8988T (cell line): ENCODE measurements around the gene OR51B4.

ENCODE experiments used
- DNase-seq: peaks from one replicate; pipeline ENCODE4 v3.0.0; 2011

Gene OR51B4

DNA sequence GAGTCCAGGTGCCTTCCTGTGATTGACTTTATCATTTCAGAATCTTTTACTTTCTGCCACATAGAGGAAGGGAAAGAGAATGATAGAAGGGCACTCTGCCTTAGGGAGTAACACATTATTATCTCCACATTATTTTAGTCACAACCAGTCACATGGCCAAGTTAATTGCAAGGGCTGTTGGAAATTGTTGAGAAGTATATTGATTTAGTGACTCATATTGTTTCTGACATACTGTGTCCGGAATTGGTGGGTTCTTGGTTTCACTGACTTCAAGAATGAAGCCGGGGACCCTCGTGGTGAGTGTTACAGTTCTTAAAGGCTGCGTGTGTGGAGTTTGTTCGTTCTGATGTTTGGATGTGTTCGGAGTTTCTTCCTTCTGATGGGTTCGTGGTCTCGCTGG, 8.7 kb downstream of the OR51B4 start:
- no peak for DNase-seq

DNA sequence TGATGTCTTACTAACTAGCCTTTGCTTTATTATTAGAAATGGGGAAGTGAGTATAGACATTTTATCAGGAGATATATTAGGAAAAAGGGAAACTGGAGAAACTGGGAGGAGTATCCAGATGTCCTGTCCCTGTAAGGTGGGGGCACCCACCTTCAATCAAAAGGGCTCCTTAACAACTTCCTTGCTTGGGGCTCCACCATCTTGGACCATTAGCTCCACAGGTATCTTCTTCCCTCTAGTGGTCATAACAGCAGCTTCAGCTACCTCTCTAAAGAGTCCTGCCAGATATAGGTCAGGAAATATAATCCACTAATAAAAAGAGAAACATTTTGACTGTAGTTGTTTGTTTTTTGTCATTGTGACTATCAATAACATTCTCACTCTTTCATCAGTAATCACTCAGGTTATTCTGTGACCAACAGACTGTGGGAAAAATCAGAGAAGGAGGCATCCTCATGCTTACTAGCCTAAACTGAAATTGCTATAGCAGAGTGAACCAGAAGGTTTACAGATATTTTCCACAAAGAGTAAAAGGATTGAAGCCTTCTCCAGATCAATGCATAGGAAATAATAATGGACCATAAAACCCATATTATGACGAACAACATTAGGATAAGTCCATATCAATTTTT, 10.4 kb downstream of the OR51B4 start:
- DNase-seq, result peak; percentile 39

DNA sequence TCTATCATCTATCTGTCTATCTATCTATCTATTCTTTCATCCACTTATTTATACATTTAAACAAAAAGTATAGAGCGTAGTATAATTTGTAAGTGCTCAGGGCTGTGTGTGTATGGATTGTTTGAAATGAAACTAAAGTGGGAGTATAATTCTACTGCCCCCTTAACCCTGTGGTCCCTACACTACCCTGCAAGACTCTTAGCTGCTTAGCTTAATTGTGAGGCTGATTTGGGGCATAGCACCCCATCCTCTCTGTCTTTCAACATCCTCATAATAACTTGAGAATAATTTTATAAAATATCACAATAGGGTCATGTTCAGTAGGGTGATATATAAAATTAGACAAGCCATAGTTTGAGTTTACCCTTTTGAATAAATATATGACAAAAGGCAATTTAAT, 11.6 kb downstream of the OR51B4 start:
- no peak for DNase-seq

DNA sequence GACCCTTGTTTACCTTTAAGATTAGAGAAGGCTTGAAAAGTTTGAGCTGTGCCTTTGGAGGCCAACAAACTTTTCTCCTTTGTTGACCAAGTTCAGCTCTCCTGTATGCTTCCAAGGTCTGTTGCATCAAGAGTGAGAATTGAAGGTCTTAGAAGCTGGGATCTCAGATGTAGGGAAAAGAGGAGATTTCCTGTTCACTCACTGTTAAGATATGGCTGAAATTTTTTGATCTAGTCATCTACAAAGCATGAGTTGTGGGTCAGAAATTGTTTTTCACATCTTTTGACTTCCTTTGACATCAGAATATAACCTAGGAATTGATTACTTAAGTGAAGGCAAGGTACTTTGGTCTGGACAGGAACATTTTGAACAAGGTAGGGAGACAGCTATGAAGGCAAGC, 12.1 kb downstream of the OR51B4 start:
- DNase-seq, result no peak

DNA sequence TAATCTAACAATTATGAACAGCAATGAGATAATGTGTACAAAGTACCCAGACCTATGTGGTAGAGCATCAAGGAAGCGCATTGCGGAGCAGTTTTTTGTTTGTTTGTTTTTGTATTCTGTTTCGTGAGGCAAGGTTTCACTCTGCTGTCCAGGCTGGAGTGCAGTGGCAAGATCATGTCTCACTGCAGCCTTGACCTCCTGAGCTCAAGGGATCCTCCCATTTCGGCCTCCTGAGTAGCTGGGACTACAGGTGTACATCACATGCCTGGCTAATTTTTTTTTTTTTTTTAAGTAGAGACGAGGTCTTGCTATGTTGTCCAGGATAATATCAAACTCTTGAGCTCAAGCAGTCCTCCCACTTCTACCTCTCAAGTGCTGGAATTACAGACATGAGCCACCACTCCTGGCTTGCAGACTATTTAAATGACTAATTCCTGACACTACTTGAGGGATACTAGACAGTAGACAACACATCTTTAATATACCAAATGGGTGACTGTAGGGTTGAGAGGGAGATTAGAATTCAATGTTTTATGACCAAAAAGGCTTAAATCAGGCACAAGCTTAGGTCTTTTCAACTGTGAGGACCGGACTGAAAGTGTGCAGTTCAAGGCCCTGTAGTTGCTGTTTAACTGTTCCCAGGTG, 12.7 kb downstream of the OR51B4 start:
- DNase-seq, result no peak

DNA sequence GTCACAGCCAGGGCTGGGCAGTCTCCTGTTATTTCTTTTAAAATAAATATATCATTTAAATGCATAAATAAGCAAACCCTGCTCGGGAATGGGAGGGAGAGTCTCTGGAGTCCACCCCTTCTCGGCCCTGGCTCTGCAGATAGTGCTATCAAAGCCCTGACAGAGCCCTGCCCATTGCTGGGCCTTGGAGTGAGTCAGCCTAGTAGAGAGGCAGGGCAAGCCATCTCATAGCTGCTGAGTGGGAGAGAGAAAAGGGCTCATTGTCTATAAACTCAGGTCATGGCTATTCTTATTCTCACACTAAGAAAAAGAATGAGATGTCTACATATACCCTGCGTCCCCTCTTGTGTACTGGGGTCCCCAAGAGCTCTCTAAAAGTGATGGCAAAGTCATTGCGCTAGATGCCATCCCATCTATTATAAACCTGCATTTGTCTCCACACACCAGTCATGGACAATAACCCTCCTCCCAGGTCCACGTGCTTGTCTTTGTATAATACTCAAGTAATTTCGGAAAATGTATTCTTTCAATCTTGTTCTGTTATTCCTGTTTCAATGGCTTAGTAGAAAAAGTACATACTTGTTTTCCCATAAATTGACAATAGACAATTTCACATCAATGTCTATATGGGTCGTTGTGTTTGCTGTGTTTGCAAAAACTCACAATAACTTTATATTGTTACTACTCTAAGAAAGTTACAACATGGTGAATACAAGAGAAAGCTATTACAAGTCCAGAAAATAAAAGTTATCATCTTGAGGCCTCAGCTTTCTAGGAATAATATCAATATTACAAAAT, 13.4 kb downstream of the OR51B4 start:
- DNase-seq, result no peak

DNA sequence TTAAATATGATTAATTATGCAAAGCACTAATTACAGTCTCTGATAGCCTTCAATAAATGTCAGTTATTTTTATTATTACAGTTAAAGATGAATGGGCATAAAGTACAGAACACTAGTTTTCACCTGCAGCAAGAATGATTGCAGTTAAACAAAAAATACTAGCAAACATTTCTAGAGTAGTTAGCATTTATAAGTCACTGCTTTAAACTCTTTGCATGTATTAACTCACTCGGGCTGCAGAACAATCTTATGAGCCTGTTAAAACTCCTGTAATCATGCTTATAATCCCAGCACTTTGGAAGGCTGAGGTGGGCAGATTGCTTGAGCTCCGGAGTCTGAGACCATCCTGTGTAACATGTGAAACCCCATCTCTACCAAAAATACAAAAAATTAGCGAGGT, 14.8 kb downstream of the OR51B4 start:
- DNase-seq, result no peak

DNA sequence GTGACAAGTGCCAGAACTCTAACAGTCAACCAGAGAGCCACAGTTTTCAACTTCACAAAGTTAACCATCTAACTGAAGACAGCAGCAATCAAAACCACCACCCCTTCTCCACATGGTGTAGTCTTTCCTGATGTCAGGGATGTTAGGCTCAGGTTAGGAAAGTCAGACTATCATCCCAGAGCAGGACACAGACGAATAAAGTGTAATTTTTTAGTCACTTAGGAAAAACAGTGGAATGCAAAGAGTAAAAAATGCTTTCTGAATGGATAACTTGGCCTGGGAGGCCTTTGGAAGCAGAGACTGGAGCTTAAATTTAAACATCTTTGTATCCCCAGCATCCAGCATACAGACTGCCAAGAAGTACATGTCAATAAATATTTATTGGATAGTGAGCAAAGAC, 15.4 kb downstream of the OR51B4 start:
- DNase-seq, result no peak

DNA sequence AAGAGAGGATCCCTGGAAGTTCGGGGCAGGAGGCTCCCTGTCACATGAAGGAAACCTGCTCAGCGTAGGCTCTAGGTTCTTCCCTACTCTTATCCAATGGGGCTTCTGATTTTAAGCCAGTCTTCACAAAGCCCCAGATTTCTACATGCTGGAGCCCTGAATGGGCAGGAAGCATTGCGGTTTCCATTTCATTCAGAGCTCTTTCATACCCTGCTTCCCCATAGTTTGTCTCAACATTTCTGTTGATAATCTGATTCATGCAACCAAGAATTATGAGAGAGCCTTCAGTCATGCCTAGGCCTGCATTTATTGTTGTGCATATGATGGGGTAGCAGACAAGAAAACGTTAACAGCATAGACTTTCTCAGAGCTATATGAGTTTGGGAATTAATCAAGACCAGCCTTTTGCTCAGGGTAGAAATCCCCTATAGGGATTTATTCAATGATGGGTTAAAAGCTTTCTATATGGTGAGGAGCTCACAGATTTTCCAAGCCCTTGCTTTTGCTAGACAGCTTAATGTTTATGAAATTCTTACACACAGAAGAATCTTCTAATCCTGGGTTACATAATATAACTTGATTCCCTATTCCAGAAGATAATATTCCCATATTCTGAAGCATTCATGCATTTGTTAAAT, 15.9 kb downstream of the OR51B4 start:
- no peak for DNase-seq

DNA sequence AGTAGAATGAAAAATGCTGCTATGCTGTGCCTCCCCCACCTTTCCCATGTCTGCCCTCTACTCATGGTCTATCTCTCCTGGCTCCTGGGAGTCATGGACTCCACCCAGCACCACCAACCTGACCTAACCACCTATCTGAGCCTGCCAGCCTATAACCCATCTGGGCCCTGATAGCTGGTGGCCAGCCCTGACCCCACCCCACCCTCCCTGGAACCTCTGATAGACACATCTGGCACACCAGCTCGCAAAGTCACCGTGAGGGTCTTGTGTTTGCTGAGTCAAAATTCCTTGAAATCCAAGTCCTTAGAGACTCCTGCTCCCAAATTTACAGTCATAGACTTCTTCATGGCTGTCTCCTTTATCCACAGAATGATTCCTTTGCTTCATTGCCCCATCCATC, 17.1 kb downstream of the OR51B4 start:
- DNase-seq, result no peak

DNA sequence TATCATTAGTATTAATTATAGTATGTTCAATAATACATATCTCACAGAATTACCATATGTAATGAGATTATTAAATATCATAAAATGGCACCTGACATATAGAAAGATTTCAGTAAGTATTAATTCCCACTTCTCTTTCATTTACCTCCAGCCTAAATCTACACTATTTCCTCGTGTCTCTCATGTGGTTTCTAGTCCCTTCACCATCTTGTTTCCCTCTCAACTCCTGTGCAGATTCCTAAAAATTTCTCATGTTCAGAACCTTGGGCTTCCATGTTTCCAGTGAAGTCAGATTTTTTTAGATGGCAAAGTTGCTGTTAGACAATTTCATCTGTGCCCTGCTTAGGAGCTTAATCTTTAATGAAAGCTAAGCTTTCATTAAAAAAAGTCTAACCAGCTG, 17.9 kb downstream of the OR51B4 start:
- no peak for DNase-seq

DNA sequence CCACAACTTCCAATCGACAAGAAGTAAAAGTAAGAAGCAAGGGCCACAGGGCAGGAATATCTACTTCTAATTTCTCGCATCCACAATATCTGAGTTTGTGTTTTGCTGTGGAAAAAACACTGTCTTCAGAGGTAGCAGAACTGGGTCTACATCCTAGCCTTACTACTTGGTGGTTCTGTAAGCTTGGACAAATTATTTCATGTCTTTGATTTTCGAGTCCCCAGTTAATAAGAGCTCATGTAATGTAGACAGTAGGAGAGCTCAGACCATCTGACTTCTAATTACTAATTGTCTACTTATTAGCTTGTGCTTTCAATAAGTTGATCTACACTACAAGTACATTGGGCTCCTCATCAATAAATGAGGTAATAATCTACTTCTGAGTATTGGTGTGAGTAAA, 18.7 kb downstream of the OR51B4 start:
- DNase-seq, result no peak

DNA sequence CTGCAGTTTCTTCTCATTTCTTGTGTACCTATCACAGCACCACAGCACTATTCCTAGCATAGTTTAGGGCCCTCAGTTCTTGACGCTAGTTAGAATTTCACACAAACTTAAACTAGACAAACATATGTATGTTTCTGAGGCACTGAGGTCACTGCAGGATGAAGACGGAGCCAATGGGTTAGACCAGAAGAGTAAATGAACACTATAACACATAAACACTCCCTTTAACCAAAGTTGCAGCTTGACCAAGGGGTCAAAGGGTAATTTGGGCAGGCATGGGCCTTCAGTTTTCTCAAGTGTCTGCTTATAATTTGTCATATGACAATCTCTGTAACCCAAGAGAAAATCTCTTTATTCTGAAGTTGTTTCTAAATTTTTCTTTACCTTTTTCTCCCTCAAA, 19.1 kb downstream of the OR51B4 start:
- DNase-seq, result no peak

DNA sequence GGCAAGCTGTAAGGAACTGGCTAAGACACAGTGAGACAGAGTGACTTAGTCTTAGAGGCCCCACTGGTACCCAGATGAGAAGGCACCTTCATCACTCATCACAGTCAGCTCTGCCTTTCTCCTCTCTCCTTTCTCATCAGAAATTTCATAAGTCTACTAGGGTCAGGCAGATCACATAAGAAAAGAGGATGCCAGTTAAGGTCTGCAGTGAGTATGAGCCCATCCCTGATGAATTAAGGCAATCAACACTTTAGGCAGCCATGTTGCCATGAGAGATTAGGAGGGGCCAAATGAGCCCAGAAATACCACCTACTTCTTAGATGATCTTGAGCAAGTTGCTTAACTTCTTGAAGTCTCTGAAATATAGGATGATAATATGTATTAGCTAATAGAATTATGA, 20.1 kb downstream of the OR51B4 start:
- DNase-seq, result no peak

DNA sequence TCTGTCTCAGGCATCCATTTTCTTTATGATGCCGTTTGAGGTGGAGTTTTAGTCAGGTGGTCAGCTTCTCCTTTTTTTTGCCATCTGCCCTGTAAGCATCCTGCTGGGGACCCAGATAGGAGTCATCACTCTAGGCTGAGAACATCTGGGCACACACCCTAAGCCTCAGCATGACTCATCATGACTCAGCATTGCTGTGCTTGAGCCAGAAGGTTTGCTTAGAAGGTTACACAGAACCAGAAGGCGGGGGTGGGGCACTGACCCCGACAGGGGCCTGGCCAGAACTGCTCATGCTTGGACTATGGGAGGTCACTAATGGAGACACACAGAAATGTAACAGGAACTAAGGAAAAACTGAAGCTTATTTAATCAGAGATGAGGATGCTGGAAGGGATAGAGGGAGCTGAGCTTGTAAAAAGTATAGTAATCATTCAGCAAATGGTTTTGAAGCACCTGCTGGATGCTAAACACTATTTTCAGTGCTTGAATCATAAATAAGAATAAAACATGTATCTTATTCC, 21.1 kb downstream of the OR51B4 start:
- peak; percentile 44 for DNase-seq

DNA sequence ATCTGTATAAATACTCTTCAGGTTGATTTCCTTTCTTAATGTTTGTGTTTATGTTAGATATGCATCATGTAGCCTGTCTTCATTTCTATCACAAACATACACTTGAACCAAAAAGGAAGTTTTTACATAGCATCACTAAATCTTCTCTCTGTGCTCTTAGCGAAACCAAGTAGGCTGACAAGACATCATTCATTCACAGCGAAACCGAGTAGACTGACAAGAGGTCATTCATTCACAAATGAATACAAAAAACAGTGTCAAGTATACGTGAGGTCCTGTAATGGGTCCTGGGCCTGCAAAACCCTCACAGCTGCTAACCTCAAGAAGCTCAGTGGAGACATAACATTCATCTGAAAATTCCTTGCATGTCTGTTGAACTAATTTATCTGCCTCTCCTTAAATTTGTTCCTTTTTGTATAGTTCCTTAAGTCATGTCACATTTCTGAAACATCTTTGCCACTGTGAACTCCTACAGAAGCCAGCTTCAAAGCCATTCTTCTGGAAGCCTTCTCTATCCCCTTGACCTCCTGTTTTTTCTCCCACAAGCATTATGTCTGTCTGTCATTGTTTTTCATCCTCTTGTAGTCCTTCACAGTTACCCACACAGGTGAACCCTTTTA, 22.2 kb downstream of the OR51B4 start:
- no peak for DNase-seq

DNA sequence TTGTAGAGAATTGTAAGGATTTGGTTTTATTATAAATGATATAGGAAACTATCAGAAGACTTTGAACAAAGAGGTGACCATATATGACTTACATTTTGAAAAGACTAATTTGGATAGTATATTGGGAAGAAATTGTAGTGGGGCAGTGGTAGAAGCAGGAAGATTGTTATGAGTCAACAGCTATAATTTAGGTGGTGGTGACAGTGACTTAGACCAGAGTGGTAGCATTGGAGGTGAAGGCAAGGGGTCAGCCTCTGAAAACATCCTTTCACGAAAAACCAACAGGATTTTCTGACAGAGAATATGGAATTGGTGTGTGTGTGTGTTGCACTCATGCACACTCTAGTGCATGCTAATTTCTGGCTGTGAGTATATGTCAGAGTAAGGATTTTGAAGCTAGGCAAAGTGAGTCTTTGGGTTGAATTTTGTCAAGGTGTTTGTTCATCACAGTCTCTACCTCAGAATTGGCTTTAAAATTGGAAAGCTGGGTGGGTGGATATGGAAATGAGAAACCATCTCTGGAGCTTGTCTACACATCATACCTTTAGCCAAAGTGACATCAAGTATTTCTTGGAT, 23.9 kb downstream of the OR51B4 start:
- DNase-seq, result no peak

DNA sequence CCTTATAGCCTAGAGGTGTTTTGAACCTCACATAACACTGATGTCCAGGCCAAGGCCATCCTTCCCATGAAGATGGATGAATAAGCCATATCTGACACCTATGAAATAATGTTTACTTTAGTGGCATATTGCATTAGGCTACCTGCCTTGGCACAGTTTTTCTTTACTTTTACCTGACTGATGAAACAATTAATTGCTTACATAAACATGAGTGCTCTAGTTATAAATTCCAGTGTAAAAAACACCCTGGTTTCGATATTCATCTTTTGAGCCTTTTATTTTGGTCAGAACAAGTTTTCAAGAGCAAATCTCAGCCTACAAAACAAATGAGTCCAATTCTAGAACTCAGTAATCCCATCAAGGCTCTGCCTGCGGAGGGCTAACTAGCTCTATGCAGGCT, 25.0 kb downstream of the OR51B4 start:
- DNase-seq, result no peak

DNA sequence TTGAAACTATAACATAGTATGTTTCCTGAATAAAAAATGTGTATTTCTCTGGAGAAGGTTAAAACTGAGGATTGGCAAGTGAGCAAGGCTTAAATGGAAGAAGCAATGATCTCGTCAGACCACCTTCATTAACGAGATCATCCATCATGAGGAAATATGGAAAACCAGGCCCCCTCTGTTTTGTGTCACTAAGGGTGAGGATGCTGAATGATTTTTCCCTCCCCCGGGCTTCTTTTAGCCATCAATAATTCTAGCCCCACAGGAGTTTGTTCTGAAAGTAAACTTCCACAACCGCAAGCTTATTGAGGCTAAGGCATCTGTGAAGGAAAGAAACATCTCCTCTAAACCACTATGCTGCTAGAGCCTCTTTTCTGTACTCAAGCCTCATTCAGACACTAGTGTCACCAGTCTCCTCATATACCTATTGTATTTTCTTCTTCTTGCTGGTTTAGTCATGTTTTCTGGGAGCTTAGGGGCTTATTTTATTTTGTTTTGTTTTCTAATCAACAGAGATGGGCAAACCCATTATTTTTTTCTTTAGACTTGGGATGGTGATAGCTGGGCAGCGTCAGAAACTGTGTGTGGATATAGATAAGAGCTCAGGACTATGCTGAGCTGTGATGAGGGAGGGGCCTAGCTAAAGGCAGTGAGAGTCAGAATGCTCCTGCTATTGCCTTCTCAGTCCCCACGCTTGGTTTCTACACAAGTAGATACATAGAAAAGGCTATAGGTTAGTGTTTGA, 26.2 kb downstream of the OR51B4 start:
- no peak for DNase-seq

DNA sequence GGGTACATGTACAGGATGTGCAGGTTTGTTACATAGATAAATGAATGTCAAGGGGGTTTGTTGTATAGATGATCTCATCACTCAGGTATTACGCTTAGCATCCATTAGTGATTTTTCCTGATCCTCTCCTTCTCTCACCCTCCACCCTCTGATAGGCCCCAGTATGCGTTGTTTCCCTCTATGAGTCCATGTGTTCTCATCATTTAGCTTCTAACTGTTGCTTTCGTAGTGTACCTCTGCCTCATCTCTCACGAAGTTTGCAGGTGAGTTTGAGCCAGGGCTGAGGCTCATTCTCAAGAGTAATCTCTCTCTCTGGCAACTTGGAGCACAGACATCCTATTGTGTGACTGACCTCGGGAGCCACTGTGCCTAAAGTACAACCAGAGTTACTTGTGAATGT, 27.4 kb downstream of the OR51B4 start:
- DNase-seq, result no peak

DNA sequence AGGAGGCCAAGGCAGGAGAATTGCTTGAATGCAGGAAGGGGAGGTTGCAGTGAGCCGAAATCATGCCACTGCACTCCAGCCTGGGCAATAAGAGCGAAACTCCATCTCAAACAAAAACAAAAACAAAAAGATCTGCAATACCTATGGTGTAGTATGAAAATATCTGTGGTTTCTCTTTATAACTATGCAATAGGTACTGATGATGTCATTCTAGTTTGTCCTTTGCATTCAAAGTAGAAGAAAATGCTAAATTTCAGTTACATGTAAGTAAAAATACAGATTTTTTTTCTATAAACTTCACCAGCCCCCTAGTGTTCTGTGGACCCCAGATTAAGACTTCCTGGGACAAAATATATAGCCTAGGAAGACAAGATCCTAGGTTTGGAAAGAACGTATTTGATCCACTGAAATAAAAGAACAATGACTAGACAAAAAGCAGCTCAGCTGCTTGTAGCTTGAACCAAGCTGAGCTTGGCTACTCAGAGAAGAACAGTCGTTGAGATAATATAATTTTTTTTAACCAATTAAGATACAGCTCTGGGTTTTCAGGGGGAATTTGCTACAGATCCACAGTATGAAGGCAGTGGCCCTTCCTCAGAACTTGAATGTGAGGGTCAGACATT, 29.2 kb downstream of the OR51B4 start:
- no peak for DNase-seq

DNA sequence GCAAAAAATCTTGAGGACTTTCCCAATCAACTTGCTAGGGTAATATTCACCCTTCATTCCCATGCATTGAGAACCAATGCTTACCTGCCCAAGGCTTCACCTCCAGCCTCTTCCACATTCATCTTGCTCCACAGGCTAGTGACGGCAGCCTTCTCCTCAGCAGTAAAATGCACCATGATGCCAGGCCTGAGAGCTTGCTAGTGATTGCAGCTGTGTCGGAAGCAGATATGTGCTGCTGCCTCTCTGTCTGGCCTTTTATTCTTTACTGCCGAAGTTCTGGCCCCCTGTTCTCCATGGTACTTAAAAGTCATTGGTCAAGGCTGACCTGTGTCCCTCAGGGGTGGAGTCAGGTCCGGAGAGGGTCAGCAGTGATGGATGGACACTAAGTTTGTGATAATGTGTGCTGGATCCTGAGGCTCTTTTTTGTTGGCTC, 32.0 kb downstream of the OR51B4 start, which contains the start of gene HBE1:
Gene HBE1 (minus strand): TSS at position 231 of the 433 bp plus-strand sequence. CDS start 55 bp downstream, at position 176.
- no peak for DNase-seq
